Bone marrow (tissue), 2 donors: ENCODE measurements around the gene KCNK5.

Experiments
- DNase-seq, 2 donors: peaks; one replicate each; lab custom pipeline; 2025; lab: John Stamatoyannopoulos, UW

Gene KCNK5

GRCh38 chr6:39215640-39216158, 13.6 kb downstream of the KCNK5 start:
- DNase-seq = no peak

- DNase-seq = no peak
These were observed 14.2 kb downstream of the KCNK5 start for GRCh38 chr6:39214846-39215639.

- no peak for DNase-seq
These were observed 15.0 kb downstream of the KCNK5 start for GRCh38 chr6:39214120-39214813.

GRCh38 chr6:39213195-39213920, 15.9 kb downstream of the KCNK5 start:
- peak in 1 of 2 donors; percentile 42 for DNase-seq

- no peak for DNase-seq
These were observed 18.1 kb downstream of the KCNK5 start for GRCh38 chr6:39211183-39211582.

- DNase-seq = no peak
These were observed 18.8 kb downstream of the KCNK5 start for GRCh38 chr6:39210450-39210849.

GRCh38 chr6:39209911-39210310, 19.4 kb downstream of the KCNK5 start:
- peak in 1 of 2 donors; percentile 74 for DNase-seq

GRCh38 chr6:39209360-39209811, 19.9 kb downstream of the KCNK5 start:
- DNase-seq = no peak

GRCh38 chr6:39208223-39208739, 21.0 kb downstream of the KCNK5 start:
- no peak for DNase-seq

- no peak for DNase-seq
These were observed 21.7 kb downstream of the KCNK5 start for GRCh38 chr6:39207416-39208222.

GRCh38 chr6:39206250-39206721, 23.0 kb downstream of the KCNK5 start:
- no peak for DNase-seq

- no peak for DNase-seq
These were observed 24.5 kb downstream of the KCNK5 start for GRCh38 chr6:39204646-39205244.

- no peak for DNase-seq
These were observed 25.1 kb downstream of the KCNK5 start for GRCh38 chr6:39204160-39204495.

GRCh38 chr6:39203436-39204159, 25.7 kb downstream of the KCNK5 start:
- DNase-seq = no peak

- no peak for DNase-seq
These were observed 27.1 kb downstream of the KCNK5 start for GRCh38 chr6:39202166-39202565.

GRCh38 chr6:39200498-39201020, 28.7 kb downstream of the KCNK5 start:
- no peak for DNase-seq

- no peak for DNase-seq
These were observed 29.3 kb downstream of the KCNK5 start for GRCh38 chr6:39199976-39200375.

- DNase-seq = no peak
These were observed 29.9 kb downstream of the KCNK5 start for GRCh38 chr6:39199231-39199940.

- no peak for DNase-seq
These were observed 30.7 kb downstream of the KCNK5 start for GRCh38 chr6:39198528-39198927.
